Muscle of arm (tissue), 12 donors: ENCODE measurements around the gene SPATA13. TPM values are rescaled to one million over a fixed set of nuclear protein-coding genes. Genes with fewer than 3 reads are reported as not detected.
"Not testable (repeated sequence)": the region's sequence is repeated elsewhere in the genome, so short reads cannot be mapped to it uniquely, and the experiment has no call there.

Experiments
- DNase-seq: peaks from one replicate; pipeline ENCODE4 v3.0.0-alpha.2; 2013
- polyA plus RNA-seq, 12 donors: library from polyadenylated mRNA; unstranded; fragments of 120-200 nt; gene quantifications; one replicate each; pipeline ENCODE4 v1.2.1, GENCODE V29; 2013; ENCODE audit not compliant: insufficient read length in 12 of 12

The SPATA13 gene
- polyA plus RNA-seq, 12 donors, result 3.2 to 33.9 (median 4.5) TPM; not detected in 1

DNA sequence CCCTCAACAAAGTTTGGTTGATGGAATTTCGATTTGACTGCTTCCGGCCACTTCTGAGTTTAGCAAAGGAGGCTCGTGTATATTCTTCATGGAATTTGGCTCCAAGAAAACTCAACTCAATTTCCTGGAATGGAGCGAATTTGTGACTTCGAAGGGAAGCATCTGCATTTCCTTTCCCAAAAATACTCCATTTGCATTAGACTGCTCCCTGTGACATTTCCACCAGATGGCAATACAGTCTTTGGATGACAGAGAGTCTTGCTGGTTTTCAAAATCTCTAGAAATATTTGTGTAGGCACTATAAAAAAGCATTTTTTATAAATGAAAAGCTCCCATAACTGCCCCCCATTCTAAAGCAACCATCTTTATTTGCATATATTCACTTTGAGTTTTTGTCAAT, 152.9 kb downstream of the SPATA13 start:
- peak; percentile 37 for DNase-seq

GRCh38 chr13:24317835-24318234, 157.3 kb downstream of the SPATA13 start:
- not testable (repeated sequence) for DNase-seq

DNA sequence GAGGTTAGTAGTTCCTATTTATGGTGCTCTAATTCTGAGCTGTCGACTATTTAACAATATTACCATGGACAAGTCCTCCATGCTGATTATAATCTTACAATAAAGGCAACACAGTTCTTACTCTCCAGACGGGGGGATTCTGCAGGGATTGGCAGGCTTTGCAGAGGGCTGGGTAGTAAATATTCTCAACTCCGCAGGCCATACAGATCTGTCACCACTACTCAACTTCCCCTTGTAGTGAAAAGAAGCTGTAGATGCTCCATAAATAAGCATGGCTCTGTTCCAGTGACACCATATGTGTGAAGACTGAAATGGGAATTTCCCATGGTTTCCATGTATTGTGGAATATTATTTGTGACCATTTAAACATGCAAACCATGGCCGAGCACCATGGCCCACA, 158.4 kb downstream of the SPATA13 start:
- not testable (repeated sequence) for DNase-seq

GRCh38 chr13:24319641-24320040, 159.1 kb downstream of the SPATA13 start:
- DNase-seq, result not testable (repeated sequence)

GRCh38 chr13:24321416-24321815, 160.9 kb downstream of the SPATA13 start:
- DNase-seq, result not testable (repeated sequence)

DNA sequence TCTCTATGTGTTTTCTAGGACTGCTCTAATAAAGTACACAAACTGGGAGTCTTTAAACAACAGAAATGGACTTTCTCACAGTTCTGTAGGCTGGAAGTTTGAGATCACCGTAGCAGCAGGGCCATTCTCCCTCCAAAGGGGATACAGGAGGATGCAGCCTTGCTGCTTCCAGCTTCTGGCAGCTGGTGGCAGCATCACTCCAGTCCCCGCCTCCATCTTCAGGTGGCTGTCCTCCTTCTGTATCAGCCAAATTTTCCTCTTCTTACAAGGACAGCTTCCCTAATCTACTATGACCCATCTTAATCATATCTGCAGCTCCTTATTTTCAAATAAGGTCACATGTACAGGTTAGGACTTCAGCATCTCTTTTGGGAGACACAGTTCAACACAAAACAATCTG, 161.9 kb downstream of the SPATA13 start:
- not testable (repeated sequence) for DNase-seq

DNA sequence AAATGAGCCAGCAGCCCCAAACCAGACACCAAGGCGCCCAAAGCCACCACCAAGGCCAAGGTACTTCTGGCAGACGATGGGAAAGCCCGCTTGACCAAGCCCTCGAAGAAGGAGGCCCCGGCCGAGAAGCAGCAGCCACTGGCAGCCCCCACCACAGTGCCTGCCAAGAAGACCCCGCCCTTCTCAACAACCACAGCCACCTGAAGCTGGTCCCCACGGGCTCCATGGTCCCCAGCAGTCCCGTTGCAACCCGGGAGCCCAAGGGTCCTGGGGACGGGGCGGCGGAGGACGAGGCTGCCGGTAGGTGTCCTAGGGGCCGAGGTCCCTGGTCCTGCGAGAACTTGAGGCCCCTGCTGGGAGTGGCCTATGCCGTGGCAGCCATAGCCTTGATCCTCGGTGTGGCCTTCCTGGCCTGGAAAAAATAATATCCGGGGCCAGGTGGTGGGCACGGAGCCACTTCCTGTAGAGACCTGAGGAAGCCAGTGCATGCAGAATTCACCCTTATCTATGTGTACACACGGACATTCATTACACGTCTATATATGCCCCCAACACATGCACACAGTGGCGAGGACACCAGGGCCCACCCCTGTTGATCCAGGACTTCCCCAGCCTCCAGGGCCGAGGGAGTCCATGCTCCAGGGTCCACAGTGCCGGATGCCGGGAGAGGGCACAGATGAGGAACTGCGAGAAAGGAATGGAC, 162.7 kb downstream of the SPATA13 start:
- DNase-seq, result no peak

- no peak for DNase-seq
These were observed 163.2 kb downstream of the SPATA13 start for GRCh38 chr13:24323739-24324075.

DNA sequence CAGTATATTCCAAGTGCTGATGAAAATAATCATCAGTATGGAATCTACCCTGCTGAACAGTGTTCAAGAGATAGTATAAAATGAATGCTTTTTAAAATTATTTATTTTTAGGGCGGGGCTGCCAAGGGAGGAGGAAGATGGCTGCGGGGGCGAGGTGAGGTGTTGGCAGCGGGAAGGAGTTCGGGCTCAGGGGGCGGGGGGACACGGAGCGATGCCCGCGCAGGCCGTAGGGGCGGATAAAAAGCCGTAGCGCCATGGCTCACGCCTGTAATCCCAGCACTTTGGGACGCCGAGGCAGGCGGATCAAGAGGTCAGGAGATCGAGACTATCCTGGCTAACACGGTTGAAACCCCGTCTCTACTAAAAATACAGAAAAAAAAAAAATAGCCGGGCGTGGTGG, 167.1 kb downstream of the SPATA13 start:
- not testable (repeated sequence) for DNase-seq

DNA sequence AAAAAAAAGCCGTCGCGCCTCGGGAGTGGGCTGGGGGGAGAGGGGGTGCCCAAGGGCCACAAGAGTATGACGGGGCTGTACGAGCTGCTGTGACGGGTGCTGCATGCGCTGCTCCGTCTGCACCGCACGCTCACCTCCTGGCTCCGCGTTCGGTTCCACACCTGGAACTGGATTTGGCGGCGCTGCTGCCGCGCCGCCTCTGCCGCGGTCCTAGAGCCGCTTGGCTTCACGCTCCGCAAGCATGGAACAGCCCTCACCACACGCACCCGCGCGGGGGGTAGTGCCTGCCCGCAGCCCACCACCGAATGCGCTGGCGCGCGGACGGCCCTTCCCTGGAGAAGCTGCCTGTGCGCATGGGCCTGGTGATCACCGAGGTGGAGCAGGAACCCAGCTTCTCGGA, 167.6 kb downstream of the SPATA13 start:
- DNase-seq, result no peak

DNA sequence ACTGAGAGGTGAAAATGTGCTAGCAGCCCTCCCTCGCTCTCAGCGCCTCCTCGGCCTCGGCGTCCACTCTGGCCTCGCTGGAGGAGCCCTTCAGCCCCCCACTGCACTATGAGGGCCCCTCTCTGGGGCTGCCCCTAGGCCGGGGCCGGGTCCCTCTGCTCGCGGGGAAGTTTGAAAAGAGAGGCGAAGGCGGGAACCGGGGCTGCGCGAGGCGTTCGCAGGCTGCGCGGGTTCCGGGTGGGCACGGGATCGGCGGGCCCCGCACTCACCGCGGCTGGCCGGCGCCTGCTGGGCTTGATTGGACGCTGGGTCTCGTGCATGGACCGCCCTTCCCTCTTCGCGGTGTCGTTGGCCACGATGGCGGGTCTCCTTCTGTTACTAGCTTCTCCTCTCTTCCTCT, 178.2 kb downstream of the SPATA13 start:
- DNase-seq, result no peak

GRCh38 chr13:24339937-24340607, 179.6 kb downstream of the SPATA13 start:
- DNase-seq, result no peak

- no peak for DNase-seq
These were observed 180.1 kb downstream of the SPATA13 start for GRCh38 chr13:24340608-24340955.

- DNase-seq, result no peak
These were observed 180.9 kb downstream of the SPATA13 start for GRCh38 chr13:24341439-24341838.

- DNase-seq, result no peak
These were observed 187.9 kb downstream of the SPATA13 start for GRCh38 chr13:24348385-24348784.

- DNase-seq, result no peak
These were observed 188.4 kb downstream of the SPATA13 start for GRCh38 chr13:24348797-24349515.

DNA sequence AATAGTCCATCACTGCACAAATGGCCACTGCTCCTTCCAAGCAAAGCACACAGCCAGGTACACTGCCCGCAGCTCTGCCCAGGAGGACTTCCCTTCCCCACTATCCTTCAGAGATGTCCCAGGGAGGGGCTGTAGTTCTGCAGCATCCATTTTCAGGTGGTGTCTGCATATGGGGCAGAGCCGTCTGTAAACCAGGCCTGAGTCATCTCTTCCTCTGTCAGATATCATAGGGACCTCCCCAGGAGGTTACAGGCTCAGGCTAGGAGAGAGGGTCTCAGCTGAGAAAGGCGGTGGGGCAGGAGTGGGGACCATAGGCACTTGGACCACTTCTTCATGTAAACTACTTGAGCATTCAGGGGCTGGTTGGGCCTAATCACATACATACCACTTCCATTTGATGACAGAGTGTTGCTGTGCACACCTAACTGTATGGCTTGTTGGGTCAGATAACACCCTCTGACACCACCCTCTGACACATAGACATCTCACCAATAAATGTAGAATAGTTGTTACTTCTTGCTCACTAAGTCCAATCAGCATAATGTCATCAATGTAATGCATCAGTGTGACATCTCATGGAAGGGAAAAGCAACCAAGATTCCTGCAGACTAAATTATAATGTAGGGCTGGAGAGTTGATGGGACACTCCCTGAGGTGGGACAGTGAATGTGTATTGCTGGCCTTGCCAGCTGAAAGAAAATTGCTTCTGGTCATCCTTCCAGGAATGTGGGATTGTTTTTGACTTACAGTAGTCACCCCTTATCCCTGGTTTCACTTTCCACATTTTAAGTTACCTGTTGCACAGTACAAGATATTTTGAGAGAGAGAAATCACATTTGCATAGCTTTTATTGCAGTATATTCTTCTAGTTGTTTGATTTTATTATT, 189.5 kb downstream of the SPATA13 start:
- DNase-seq, result not testable (repeated sequence)

GRCh38 chr13:24351423-24351822, 190.9 kb downstream of the SPATA13 start:
- DNase-seq, result no peak

- no peak for DNase-seq
These were observed 193.2 kb downstream of the SPATA13 start for GRCh38 chr13:24353736-24354135.

GRCh38 chr13:24355103-24355502, 194.6 kb downstream of the SPATA13 start:
- DNase-seq, result no peak

GRCh38 chr13:24356270-24356669, 195.8 kb downstream of the SPATA13 start:
- DNase-seq, result no peak
